Heart left ventricle (tissue), 13 donors: ENCODE measurements around the gene ZCCHC2.

Source experiments
- CTCF ChIP-seq, 12 donors: fragments of 200-600 bp; sonication (generic) in 4 of 12; IDR thresholded peaks; one replicate each; pipeline versions ENCODE4 v1.5.0 to v1.8.0; 2018 to 2022; ENCODE audit warnings: antibody characterized with exemption in 12 of 12, mild to moderate bottlenecking in 5 of 12
- POLR2A ChIP-seq, 2 donors: fragments of 450-650 bp; IDR thresholded peaks; one replicate each; pipeline ENCODE4 v1.6.1; 2017; ENCODE audit warnings: antibody characterized with exemption in 2 of 2, mild to moderate bottlenecking in 2 of 2, moderate library complexity in 2 of 2
- donor health status: ischemic (EF 13 %, LVEDD 7.1; RV severe dilation, severe dysfunction).
- donor health status: DM: no; HTN: yes; CAD: no.
- donor health status: DM: no; HTN: no; CAD: no.
- donor health status: ischemic (EF 25% LVEDD 6.9; RV normal size, moderate dysfunction).
- donor health status: ischemic (EF 25% LVEDD 5.7; RV mildly dilated, moderate dysfunction).
- donor health status: ischemic (EF 35%, LVEDD 5.7; RV mildly dilated, moderate dysfunction).
- donor health status: nonischemic (EF 11% LVEDD 7.7; RV severe dilation, severe dysfunction).
- donor health status: DM: yes; HTN: yes; CAD: no.
- donor health status: PGD.
- donor health status: ischemic (EF 29% LVEDD 5.4; RV normal size, mild dysfunction).
- donor health status: nonischemic (EF 23%, LVEDD 6.1; RV moderate dilation, normal function).

GRCh38 chr18:62496262-62496661, 26.6 kb upstream of the ZCCHC2 start:
- TF ChIP-seq CTCF (IDR thresholded peaks at IDR 0.05) (no peak), POLR2A (IDR thresholded peaks at IDR 0.05) (no peak)
